ENCODE measurements around the gene IQCM.
"Not testable (repeated sequence)": the region's sequence is repeated elsewhere in the genome, so short reads cannot be mapped to it uniquely, and the experiment has no call there.

The IQCM gene

DNA sequence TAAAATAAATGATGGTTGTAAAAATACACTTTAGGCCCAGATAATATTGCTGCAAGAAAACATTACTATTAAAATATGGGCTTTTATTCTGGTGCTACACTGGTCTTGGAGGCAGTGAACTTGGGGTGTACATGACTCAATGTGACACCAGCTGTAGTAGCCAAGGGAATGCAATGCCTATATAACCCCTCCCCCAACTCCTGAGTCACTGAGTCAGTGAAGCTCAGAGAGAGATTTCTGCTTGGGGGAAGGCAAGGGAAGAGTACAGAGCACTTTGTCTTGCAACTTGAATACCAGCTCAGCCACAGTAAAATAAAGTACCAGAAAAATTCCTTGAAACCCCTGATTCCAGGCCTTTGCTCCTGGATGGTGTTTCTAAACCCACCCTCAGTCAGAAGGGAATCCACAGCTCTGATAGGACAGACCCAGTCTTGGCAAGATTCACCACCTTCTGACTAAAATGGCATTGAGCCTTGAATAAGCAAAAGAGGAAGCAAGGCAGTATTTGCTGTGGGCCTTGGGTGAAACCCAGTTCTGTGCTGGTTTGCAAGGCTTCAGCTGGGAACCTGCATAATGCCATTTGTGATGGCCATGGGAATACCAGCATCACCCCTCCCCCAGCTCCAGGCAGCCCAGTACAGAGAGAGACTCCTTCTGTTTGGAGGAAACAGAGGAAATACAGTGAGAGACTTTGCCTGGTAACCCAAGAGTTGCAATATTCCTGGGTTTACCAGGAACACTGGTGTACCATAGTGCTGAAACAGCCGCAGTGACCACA is 209.9 kb downstream of the IQCM start:
- peak; percentile 34 for DNase-seq (ENCODE audit: low read depth, low spot score)
- no peak overlapping the region for H3K27ac ChIP-seq

DNA sequence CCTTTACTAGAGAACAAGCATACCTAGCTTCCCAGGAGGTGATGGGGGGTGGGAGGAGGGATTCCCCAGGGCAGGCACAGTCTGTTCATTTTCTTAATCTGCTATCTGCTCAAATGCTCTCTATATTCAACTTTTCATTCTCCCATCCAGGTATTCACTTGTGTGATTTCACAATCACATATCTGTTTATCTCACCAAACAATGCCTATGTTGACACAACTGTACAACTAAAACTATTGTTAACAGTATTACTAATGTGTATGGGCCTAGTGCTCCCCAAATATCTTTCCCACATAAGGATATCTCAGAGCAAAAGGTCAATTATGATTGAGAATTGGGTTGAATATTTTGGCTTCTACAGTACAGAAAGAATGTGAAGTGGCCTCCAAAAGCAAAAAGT is 210.8 kb downstream of the IQCM start:
- no peak for DNase-seq (ENCODE audit: low read depth, low spot score)
- no peak overlapping the region for H3K27ac ChIP-seq

DNA sequence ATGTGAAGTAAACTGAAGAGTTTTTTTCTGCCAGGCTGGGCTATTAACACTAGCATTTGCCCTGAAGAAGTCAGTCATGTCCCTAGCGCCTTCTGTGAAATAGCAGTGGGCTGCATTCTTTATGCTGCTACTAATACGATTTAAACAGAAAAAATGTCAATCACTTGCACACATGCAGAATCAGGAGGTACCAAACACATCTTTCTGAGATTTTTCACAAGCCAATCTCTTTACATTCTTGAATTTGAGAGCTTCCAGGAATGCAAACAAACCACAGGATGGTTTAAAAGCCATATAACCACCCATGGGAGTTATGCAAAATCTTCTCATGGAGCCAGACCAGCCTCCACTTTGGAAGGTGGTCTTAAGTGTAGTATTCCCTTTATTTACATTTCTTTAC is 220.1 kb downstream of the IQCM start:
- DNase-seq (ENCODE audit: low read depth, low spot score): no peak
- no peak overlapping the region for H3K27ac ChIP-seq

DNA sequence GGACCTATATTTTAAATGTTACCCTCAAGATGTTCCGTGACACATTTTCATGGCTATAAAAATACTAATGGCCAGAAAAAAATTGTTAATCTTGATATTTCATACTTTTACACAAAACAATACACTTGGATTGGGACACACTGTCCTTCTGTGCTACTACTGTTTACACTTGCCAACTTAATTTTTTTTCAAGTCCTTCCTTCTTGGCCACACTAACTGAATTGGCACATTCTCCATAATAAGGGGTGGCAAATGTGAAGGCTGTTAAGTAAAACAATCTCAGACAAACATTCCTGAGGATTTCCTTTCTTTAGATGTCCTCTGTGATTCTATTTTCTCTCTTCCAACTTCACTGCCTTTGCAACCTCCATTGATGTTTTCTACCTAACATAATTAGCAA is 225.8 kb downstream of the IQCM start:
- H3K27ac ChIP-seq: no peak overlapping the region
- DNase-seq (ENCODE audit: low read depth, low spot score): no peak

DNA sequence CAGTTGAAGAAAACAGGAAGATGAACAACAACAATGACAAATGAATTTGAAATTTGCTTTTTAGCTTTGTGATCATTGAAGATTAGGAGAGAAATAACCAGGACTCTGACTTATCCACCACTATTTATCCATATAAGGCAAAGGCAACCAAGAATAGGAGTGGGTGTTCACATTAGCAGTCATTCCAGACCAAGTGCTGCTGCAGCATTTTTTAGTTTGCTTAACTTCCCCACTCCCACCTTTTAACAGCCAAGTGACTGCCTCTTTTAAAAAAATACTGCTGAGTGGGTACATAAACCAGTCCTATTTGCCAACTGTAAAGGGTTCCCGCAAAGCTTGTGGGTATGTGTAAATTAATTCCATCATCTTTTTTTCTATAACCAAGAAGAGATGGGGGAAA is 230.9 kb downstream of the IQCM start:
- no peak overlapping the region for H3K27ac ChIP-seq
- no peak for DNase-seq (ENCODE audit: low read depth, low spot score)

DNA sequence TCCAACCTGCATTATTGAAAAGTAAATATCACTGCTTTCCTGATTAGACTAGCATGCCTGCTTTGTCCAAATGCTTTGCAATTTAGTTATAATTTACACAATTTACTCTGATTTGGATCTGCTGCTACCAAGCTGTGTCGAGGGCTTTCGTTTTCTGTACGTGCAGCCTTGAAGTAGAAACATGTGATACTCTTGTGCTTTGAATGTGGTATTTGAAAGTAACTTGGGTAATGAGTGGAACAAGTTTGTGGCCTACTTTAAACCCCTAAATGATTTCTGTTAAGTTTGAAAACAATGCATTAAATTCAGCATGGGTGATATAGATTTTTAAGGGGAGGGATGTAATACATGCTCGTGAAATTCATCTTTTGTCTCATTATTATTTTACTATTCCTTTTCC is 240.7 kb downstream of the IQCM start:
- DNase-seq (ENCODE audit: low read depth, low spot score): no peak

DNA sequence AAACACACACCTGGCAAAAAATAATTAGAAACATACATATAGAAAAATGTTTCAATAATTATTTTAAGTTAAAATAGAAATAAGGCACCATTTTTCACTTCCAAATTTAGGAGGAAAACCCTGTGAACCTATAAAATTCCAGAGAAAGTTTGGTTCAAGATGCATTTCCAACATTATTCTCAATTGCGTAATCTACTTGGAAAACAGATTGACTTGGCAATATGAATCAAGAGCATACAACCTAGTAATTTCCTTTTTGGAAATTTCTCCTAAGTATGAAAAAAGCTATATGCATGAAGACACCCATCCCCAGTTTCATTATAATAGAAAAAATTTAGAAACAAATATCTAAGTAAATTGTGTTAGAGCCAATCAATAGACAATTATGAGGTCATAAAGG is 242.9 kb downstream of the IQCM start:
- no peak overlapping the region for H3K27ac ChIP-seq
- DNase-seq (ENCODE audit: low read depth, low spot score): no peak

More for the DNA sequence above, 240.7 kb downstream of the IQCM start:
- H3K27ac ChIP-seq: no peak overlapping the region

DNA sequence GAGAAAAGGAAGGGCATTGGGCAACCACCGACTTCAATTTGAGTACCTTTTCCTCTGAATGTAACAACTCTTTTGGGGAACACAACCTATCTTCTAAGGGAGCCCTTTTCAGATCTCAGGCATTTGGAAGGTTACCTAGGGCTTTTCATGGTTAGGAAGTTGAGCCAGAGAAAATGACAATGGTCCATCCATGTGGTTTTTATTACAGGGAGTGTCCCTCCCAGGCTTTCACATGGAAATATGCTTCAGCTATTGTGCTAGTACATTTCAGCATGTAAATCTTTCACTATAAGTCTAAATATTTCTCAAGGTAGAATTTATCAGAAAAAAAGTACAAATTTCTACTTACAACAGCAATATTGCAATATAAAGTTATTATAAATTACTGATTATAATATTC is 259.8 kb downstream of the IQCM start:
- H3K27ac ChIP-seq: no peak overlapping the region
- DNase-seq (ENCODE audit: low read depth, low spot score): no peak

DNA sequence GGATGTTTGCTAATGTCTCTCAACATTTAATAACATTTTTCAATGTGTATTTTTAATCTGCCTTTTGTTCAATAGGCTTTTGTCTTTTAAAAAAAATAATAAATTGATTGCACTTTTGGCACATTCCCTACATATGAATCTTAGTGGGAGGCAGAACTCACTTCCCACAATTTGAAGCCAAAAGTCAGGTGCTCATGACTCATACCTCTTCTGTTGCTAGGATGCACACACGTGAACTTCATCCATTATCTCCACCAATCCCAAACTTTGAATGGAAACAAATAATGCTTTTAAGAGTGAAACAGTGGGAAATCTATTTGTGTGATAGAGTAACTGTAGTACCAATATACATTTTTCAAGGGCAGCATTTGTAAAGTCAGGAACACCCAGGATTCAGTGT is 260.5 kb downstream of the IQCM start:
- no peak for DNase-seq (ENCODE audit: low read depth, low spot score)
- H3K27ac ChIP-seq: no peak overlapping the region

DNA sequence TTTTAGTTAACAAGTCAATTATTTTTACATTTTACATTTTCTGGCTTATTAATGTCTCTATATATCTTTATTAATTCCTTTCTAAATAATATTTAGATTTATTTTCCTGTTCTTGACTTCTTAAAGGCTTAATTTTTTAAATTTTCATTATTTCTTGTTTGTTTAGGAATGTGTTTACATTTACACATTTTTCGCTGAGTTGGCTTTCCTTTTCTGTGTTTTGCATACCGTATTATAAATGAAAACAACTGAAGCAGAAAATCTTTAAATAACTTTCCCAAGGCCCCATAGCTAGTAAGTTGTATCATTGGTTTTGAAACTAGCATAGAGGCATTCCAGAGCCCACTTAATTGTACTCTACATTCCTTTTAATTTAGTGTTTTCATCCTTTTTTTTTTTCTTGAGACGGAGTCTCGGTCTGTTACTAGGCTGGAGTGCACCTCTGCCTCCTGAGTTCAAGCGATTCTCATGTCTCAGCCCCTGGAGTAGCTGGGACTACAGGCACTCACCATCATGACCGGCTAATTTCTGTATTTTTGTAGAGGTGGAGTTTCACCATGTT is 261.6 kb downstream of the IQCM start:
- DNase-seq (ENCODE audit: low read depth, low spot score): no peak

DNA sequence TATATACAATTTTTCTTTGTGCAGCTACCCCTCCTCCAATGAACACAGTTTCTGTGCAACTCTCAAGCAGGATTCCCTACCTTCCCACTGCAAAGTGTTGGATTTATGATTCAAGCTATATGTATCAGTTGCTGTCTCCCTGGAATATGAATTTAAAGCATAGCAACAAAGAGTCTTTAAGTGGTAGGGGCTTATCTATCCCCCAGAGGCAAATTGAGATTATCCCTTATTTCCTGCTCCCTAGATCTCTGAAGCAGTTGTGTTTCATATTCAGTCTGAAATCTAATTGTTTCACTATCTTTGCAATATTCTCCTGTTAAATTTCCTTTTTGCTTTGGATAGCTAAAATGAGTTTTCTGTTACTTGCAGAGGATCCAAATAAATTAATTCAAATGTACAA is 263.0 kb downstream of the IQCM start:
- no peak overlapping the region for H3K27ac ChIP-seq

More for the DNA sequence above, 261.6 kb downstream of the IQCM start:
- H3K27ac ChIP-seq: no peak overlapping the region

DNA sequence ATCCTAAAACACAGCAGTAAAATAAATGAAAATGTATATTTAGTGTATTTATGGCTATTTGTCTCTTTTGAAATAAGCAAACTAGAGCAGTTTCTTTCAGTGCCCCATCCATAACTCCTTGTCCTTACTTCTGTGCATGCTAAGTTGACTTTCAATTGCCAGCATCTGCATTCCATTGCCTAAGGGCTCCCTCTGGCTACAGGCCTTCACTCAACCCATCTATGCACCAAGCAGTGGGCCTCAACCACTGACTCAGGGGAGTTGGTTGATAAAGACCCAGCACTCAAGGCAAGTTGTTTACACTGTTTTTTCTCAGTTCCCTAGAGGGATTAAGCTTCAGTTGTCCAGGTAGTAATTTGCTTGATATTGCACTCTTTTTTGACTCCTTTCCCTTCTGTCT is 265.7 kb downstream of the IQCM start:
- DNase-seq (ENCODE audit: low read depth, low spot score): no peak
- no peak overlapping the region for H3K27ac ChIP-seq

More for the DNA sequence above, 263.0 kb downstream of the IQCM start:
- no peak for DNase-seq (ENCODE audit: low read depth, low spot score)

DNA sequence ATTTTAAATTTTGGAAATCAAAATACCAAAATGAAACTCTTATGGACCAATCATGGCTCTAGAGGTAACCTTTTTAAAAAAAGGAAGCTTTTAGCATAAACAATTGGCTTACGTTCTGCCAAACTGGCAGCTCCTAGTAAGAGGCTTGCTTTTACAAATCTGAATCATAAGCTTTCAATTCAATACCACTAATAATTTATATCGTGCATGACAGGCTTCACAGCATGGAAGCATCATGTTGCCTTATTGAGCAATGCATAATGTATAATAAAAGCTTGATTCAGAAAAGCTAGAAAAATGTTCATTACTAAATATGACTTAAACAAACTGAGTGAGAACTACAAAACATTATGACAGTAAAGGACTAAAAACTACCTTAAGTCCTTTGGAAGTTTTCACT is 280.9 kb downstream of the IQCM start:
- no peak for DNase-seq (ENCODE audit: low read depth, low spot score)
- no peak overlapping the region for H3K27ac ChIP-seq

DNA sequence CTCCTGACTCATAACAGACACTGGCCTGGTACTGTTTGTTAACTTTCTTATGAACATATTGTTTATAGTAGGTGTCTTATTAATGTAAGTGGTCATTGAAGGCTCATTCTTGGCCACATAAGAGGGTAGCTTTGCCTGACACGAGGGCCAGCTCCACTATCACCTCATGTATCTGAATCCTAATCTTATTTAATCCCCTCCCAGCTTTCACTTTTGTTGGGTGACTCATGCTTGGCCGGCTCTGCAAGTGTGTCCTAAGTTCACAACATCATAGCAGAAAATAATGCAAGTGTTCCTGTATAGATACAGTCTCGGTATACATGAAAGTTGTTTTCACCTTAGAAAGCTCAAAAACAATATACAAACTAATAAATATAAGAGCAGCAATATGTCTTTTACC is 283.8 kb downstream of the IQCM start:
- DNase-seq (ENCODE audit: low read depth, low spot score): no peak
- H3K27ac ChIP-seq: no peak overlapping the region

DNA sequence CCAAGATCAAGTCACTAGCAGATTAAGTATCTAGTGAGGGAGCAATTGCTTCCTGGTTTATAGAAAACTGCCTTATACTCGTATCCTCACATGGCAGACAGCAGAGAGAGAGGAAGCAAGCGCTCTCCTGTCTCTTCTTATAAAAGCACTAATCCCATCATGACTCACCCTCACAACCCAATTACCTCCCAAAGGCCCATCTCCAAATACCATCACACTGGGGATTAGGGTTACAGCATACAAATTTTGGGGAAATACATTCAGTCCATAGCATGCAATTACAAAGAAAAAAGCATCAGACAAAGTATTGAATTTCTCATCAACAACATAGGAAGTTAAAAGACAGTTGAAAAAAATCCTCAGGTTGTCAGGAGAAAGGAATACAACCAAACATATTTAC is 292.6 kb downstream of the IQCM start:
- no peak for DNase-seq (ENCODE audit: low read depth, low spot score)
- no peak overlapping the region for H3K27ac ChIP-seq

DNA sequence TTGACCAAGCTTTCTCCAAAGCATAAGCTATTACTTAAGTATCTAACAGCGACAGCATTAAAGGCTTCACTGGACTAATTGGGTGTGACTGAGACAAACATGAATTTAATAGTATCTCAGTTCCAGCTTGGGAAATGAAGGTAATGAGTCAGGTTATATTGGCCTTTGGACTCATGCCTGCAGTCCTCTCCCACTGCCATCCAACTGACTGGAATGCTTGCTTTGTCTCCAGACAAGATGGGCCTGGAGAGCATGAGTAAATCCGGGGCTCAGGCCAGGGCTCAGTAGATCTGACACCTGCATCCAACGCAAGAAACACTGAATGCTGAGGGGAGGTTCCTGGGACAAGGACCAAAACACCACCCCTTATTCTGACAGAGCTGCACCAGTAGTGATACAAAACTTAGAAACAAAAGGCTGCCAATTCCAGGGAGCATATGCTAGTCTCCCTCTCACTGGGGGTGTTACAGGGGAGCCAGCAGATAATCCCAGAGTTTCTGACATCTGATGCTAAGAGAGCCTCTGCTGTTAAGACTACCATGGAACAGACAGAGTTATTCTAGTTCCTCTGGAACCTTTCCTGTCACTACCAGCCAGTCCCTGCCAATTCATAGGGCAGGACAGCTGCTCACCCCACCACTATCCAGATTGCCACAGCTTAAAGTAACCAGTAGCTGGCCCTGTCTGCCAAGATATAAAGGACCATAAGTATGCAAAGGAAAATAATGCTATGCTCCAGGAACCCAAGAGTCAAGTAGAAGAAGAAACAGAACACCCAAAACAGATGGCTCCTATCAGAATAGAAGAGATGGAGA is 293.8 kb downstream of the IQCM start:
- DNase-seq (ENCODE audit: low read depth, low spot score): no peak

DNA sequence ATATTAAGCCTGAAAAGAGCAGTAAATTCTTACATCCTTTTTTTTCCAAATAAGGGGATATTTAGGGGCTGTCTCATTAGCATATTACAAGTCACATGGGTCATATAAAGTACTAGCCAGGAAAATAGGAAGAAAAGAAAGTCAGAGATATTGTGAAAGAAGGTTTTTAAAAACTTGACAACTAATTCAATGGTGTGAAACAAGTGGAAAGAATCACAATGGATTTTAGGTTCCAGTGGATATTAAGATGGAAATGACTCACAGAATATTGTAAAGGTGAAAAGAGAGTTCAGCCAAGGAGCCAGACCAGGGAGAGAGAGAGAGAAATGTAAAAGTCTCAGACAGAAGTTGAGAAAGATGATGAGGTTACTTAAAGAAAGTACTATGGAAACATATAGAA is 297.2 kb downstream of the IQCM start:
- no peak for DNase-seq (ENCODE audit: low read depth, low spot score)
- H3K27ac ChIP-seq: no peak overlapping the region

More for the DNA sequence above, 293.8 kb downstream of the IQCM start:
- no peak overlapping the region for H3K27ac ChIP-seq

DNA sequence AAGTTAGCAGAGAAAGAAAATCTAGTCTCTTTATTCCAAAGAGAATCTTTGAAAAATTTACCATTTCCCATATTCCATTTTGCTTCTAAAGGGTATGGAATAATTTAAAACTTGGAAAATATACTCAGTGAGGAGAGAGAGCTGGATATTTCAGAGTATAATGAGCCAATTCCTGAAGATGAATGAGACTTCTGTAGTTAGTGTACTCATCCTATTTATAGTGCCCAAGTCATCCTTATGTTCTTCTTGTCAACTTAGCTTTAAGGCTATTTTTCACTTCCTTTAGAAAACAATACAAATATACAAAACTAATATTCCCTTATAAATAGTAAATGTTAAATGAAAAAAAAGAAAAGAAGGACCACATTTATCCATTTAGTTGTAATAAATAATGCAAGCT is 302.6 kb downstream of the IQCM start:
- DNase-seq (ENCODE audit: low read depth, low spot score): no peak
- H3K27ac ChIP-seq: no peak overlapping the region

DNA sequence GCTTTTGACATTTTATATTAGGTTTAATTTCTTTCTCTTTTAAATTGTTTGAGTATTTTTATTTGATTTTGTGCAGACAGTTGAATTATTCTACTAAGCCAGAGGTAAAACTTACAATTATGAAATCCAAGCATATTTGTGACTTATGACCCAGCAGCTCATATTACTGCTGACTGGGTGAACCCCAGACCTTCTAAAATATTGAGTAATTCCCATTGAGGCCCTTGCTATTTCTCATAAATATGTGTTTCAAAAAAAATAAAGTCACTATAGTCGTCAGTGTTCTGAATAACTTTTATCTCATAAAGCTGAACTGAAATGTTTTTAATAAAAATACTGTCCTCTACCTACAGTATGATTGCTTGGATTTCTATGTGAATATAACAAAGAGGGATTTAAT is 303.1 kb downstream of the IQCM start:
- no peak for DNase-seq (ENCODE audit: low read depth, low spot score)
- H3K27ac ChIP-seq: no peak overlapping the region

DNA sequence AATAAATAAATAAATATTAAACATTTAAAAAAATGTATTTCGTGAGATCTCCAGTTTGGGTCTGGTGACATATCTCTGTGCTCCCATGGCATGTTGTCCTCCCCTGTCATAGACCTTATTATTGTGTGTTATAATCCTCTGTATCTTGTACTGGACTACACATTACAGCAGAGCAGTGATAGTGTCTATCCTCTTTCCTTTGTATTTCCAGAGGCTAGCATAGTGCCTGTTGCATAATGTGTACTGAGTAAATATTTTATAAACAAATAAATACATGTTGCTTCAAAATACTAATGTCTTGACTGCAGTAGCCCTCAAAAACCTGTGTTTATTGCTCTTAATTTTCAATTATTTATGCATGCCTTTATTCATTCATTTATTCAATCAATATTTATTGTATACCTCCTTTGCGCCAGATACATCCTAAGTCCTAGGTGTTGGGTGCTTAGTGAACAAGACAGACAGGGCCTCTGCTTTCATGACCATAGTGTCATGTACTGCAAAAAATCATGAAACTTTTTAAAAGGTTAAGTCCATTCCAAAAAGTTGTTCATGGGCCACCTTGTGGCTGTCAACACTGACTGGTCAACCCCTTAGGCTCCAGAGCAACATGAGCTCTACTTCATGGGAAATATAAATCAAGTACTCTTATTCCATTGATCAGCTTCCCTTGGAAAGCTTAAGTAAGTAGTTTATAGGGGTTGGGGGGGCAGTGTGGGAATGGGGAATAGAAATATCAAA is 303.9 kb downstream of the IQCM start:
- DNase-seq (ENCODE audit: low read depth, low spot score): no peak
- H3K27ac ChIP-seq: no peak overlapping the region

DNA sequence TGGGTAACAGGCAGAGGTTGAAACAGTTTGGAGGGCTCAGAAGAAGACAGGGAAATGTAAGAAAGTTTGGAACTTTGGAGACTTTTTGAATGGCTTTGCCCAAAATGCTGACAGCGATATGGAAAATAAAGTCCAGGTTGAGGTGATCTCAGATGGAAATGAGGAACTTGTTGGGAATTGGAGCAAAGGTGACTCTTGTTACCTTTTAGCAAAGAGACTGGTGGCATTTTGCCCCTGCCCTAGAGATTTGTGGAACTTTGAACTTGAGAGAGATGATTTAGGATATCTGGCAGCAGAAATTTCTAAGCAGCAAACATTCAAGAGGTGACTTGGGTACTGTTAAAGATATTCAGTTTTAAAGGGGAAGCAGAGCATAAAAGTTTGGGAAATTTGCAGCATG is 308.3 kb downstream of the IQCM start:
- DNase-seq (ENCODE audit: low read depth, low spot score); H3K27ac ChIP-seq: not testable (repeated sequence)
